ENCODE results near the gene KANTR. TPM values are rescaled to one million over a fixed set of nuclear protein-coding genes. Genes with fewer than 3 reads are reported as not detected.

The KANTR gene
- polyA plus RNA-seq, 1 donor from 2014 or later = 37.5 TPM

- Histone ChIP-seq H3K4me3 (ENCODE audit: low read length) (no peak overlapping the region), H3K27ac (ENCODE audit: low read length) (no peak overlapping the region), H3K9ac (ENCODE audit: low read length) (no peak overlapping the region), H3K79me2 (replicated peaks; ENCODE audit: insufficient read depth, low read length) (no peaks in the 10 kb centered on the region), H3K4me2 (ENCODE audit: low read length) (no peak overlapping the region), H3K27me3 (ENCODE audit: insufficient read depth, low read depth, low read length) (no peaks in the 10 kb centered on the region), H3K36me3 (ENCODE audit: insufficient read depth, low read length) (no peaks in the 10 kb centered on the region), H3F3A (ENCODE audit: insufficient read depth, low read length, poor library complexity, severe bottlenecking) (no peaks in the 10 kb centered on the region), H3K9me3 (ENCODE audit: low read length) (no peaks in the 10 kb centered on the region), H2AFZ (ENCODE audit: low read depth, low read length) (no peak overlapping the region), H4K20me1 (ENCODE audit: insufficient read depth) (no peaks in the 10 kb centered on the region), H3K9me2 (ENCODE audit: insufficient read depth, low read length) (no peaks in the 10 kb centered on the region)
- no peak for TF ChIP-seq TAF1 (IDR thresholded peaks at IDR 0.05; ENCODE audit: low read depth)
- TF ChIP-seq EZH2 (IDR thresholded peaks at IDR 0.05; ENCODE audit: borderline replicate concordance, insufficient read depth, low read length, poor library complexity, severe bottlenecking) = no peak
- no peak for TF ChIP-seq SMC3 (conservative IDR thresholded peaks at IDR 0.05; ENCODE audit: poor library complexity)
- no peak for TF ChIP-seq POLR2AphosphoS5 (IDR thresholded peaks at IDR 0.05)
- TF ChIP-seq RAD21 (conservative IDR thresholded peaks at IDR 0.05) = no peak
- TF ChIP-seq REST (IDR thresholded peaks at IDR 0.05; ENCODE audit: borderline replicate concordance) = no peak
- no peak for TF ChIP-seq CTCF (IDR thresholded peaks at IDR 0.05; ENCODE audit: poor library complexity, severe bottlenecking)
- no peak for TF ChIP-seq MXI1 (conservative IDR thresholded peaks at IDR 0.05; ENCODE audit: poor library complexity, severe bottlenecking)
These were observed 22.2 kb downstream of the KANTR start for GRCh38 chrX:53116101-53116500.

- no peak overlapping the region for H3K4me3 ChIP-seq (ENCODE audit: low read length)
- no peaks in the 10 kb centered on the region for H4K20me1 ChIP-seq (ENCODE audit: insufficient read depth)
- H3K9ac ChIP-seq (ENCODE audit: low read length) = no peak overlapping the region
- no peaks in the 10 kb centered on the region for H3K27me3 ChIP-seq (ENCODE audit: insufficient read depth, low read depth, low read length)
- no peak overlapping the region for H3K27ac ChIP-seq (ENCODE audit: low read length)
- H3K4me2 ChIP-seq (ENCODE audit: low read length) = no peak overlapping the region
- H3K36me3 ChIP-seq (ENCODE audit: insufficient read depth, low read length) = no peaks in the 10 kb centered on the region
- TF ChIP-seq MXI1 (conservative IDR thresholded peaks at IDR 0.05; ENCODE audit: poor library complexity, severe bottlenecking) (no peak), POLR2AphosphoS5 (IDR thresholded peaks at IDR 0.05) (no peak), EP300 (conservative IDR thresholded peaks at IDR 0.05; ENCODE audit: poor library complexity, severe bottlenecking) (no peak), EZH2 (IDR thresholded peaks at IDR 0.05; ENCODE audit: borderline replicate concordance, insufficient read depth, low read length, poor library complexity, severe bottlenecking) (no peak), REST (IDR thresholded peaks at IDR 0.05; ENCODE audit: borderline replicate concordance) (no peak), RAD21 (conservative IDR thresholded peaks at IDR 0.05) (no peak), TAF1 (IDR thresholded peaks at IDR 0.05; ENCODE audit: low read depth) (no peak), SMC3 (conservative IDR thresholded peaks at IDR 0.05; ENCODE audit: poor library complexity) (no peak), CTCF (IDR thresholded peaks at IDR 0.05; ENCODE audit: poor library complexity, severe bottlenecking) (no peak)
- no peak overlapping the region for H2AFZ ChIP-seq (ENCODE audit: low read depth, low read length)
- no peaks in the 10 kb centered on the region for H3K9me2 ChIP-seq (ENCODE audit: insufficient read depth, low read length)
- H3K9me3 ChIP-seq (ENCODE audit: low read length) = no peaks in the 10 kb centered on the region
- H3K79me2 ChIP-seq (replicated peaks; ENCODE audit: insufficient read depth, low read length) = no peaks in the 10 kb centered on the region
- no peaks in the 10 kb centered on the region for H3F3A ChIP-seq (ENCODE audit: insufficient read depth, low read length, poor library complexity, severe bottlenecking)
These were observed 28.1 kb downstream of the KANTR start for GRCh38 chrX:53122013-53122412.
